GM12878 (cell line): Measurements from ENCODE around the gene CHSY3.

Experiments
- BRCA1 ChIP-seq: IDR thresholded peaks from 2 replicates; pipeline ENCODE4 v1.6.1; 2011; ENCODE audit warnings: low read depth, low read length, improper control_type of control experiment
- POLR2AphosphoS5 ChIP-seq: IDR thresholded peaks from 2 replicates; pipeline ENCODE4 v1.6.1; 2011; ENCODE audit warnings: mild to moderate bottlenecking, low read length, inconsistent platforms
- TF ChIP-seq, protein P1 (sequence below): IDR thresholded peaks from 2 replicates; pipeline ENCODE4 v1.6.1; 2012; ENCODE audit warnings: mild to moderate bottlenecking, low read depth, low read length
- TF ChIP-seq, protein P2 (sequence below), 3 experiments: IDR thresholded peaks in 2 of 3; conservative IDR thresholded peaks in 1 of 3; 2 replicates each; pipeline ENCODE4 v1.5.1; 2011; ENCODE audit warnings: low read depth in 3 of 3, low read length in 3 of 3, mild to moderate bottlenecking in 3 of 3, control low read depth in 2 of 3, moderate library complexity in 2 of 3, inconsistent platforms in 1 of 3, mixed read lengths in 1 of 3; ENCODE audit not compliant: control insufficient read depth in 2 of 3, insufficient read depth in 1 of 3; ENCODE audit errors: extremely low read depth in 1 of 3
- TF ChIP-seq, protein P3 (sequence below): IDR thresholded peaks from 2 replicates; pipeline ENCODE4 v1.6.1; 2012; ENCODE audit warnings: low read depth, low read length, improper control_type of control experiment

DNA sequence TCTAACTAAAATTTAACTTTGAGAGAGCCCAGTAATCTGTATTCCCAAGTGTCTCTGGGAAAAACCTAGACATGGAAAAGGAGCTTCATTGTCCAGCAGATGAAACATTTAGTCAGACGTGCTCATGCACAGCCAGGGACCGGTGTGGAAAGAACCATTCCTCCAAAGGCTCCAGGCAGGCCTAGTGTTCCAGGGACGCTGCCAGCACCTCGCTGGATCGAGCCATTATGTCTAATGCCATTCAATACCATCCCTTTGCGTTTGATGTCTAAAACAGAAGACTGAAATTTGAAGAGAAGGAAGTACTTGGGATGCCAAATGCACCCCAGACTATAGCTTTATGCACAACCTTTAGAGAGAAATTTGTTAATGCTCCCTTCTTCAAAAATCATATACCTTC lies 1.4 kb upstream of the CHSY3 start:
- TF ChIP-seq BRCA1 (no peak), POLR2AphosphoS5 (no peak)
- TF ChIP-seq, protein P1, sequence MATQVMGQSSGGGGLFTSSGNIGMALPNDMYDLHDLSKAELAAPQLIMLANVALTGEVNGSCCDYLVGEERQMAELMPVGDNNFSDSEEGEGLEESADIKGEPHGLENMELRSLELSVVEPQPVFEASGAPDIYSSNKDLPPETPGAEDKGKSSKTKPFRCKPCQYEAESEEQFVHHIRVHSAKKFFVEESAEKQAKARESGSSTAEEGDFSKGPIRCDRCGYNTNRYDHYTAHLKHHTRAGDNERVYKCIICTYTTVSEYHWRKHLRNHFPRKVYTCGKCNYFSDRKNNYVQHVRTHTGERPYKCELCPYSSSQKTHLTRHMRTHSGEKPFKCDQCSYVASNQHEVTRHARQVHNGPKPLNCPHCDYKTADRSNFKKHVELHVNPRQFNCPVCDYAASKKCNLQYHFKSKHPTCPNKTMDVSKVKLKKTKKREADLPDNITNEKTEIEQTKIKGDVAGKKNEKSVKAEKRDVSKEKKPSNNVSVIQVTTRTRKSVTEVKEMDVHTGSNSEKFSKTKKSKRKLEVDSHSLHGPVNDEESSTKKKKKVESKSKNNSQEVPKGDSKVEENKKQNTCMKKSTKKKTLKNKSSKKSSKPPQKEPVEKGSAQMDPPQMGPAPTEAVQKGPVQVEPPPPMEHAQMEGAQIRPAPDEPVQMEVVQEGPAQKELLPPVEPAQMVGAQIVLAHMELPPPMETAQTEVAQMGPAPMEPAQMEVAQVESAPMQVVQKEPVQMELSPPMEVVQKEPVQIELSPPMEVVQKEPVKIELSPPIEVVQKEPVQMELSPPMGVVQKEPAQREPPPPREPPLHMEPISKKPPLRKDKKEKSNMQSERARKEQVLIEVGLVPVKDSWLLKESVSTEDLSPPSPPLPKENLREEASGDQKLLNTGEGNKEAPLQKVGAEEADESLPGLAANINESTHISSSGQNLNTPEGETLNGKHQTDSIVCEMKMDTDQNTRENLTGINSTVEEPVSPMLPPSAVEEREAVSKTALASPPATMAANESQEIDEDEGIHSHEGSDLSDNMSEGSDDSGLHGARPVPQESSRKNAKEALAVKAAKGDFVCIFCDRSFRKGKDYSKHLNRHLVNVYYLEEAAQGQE, result no peak
- TF ChIP-seq, protein P2, sequence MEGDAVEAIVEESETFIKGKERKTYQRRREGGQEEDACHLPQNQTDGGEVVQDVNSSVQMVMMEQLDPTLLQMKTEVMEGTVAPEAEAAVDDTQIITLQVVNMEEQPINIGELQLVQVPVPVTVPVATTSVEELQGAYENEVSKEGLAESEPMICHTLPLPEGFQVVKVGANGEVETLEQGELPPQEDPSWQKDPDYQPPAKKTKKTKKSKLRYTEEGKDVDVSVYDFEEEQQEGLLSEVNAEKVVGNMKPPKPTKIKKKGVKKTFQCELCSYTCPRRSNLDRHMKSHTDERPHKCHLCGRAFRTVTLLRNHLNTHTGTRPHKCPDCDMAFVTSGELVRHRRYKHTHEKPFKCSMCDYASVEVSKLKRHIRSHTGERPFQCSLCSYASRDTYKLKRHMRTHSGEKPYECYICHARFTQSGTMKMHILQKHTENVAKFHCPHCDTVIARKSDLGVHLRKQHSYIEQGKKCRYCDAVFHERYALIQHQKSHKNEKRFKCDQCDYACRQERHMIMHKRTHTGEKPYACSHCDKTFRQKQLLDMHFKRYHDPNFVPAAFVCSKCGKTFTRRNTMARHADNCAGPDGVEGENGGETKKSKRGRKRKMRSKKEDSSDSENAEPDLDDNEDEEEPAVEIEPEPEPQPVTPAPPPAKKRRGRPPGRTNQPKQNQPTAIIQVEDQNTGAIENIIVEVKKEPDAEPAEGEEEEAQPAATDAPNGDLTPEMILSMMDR (IDR thresholded peaks at IDR 0.05 in 2 of 3, conservative IDR thresholded peaks at IDR 0.05 in 1 of 3; ENCODE audit: control insufficient read depth in 2 of 3, extremely low read depth in 1 of 3, insufficient read depth in 1 of 3, low read depth in 3 of 3, low read length in 3 of 3), result no peak
- TF ChIP-seq, protein P3, sequence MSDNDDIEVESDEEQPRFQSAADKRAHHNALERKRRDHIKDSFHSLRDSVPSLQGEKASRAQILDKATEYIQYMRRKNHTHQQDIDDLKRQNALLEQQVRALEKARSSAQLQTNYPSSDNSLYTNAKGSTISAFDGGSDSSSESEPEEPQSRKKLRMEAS, result no peak
